Cerebellar cortex (tissue), 1 donor: Measurements from ENCODE around the gene STN1.

Source experiments
- DNase-seq: peaks from one replicate; pipeline ENCODE4 v3.0.0-alpha.2; 2015; ENCODE audit warnings: low spot score

STN1 gene

GRCh38 chr10:103918053-103918846, at the start of gene STN1:
STN1 (minus strand) TSS chr10:103918184; CDS start chr10:103917594, 590 bp downstream.
- DNase-seq: peak; percentile 96

- DNase-seq: peak; percentile 44
Observed at GRCh38 chr10:103967448-103968071, 49.6 kb upstream of the STN1 start.

GRCh38 chr10:103966671-103967447, 48.9 kb upstream of the STN1 start, which contains the start of gene SLK:
SLK (plus strand) TSS chr10:103967140; CDS start chr10:103967746, 606 bp downstream.
- DNase-seq: peak; percentile 74

GRCh38 chr10:103960103-103960502, 42.1 kb upstream of the STN1 start:
- DNase-seq: no peak

- DNase-seq: no peak
Observed at GRCh38 chr10:103958996-103959395, 41.0 kb upstream of the STN1 start.

GRCh38 chr10:103954543-103954942, 36.6 kb upstream of the STN1 start:
- DNase-seq: no peak

GRCh38 chr10:103951942-103952341, 34.0 kb upstream of the STN1 start:
- DNase-seq: no peak

- DNase-seq: no peak
Observed at GRCh38 chr10:103951183-103951582, 33.2 kb upstream of the STN1 start.

GRCh38 chr10:103949728-103950127, 31.7 kb upstream of the STN1 start:
- no peak for DNase-seq

- no peak for DNase-seq
Observed at GRCh38 chr10:103947799-103948516, 30.0 kb upstream of the STN1 start.

- no peak for DNase-seq
Observed at GRCh38 chr10:103942866-103943265, 24.9 kb upstream of the STN1 start.

- DNase-seq: no peak
Observed at GRCh38 chr10:103941801-103942200, 23.8 kb upstream of the STN1 start.

GRCh38 chr10:103939522-103939921, 21.5 kb upstream of the STN1 start:
- DNase-seq: no peak

- DNase-seq: peak; percentile 69
Observed at GRCh38 chr10:103936022-103936421, 18.0 kb upstream of the STN1 start.

GRCh38 chr10:103934308-103934707, 16.3 kb upstream of the STN1 start:
- no peak for DNase-seq

- DNase-seq: peak; percentile 72
Observed at GRCh38 chr10:103933557-103934121, 15.7 kb upstream of the STN1 start.

GRCh38 chr10:103932971-103933370, 15.0 kb upstream of the STN1 start:
- no peak for DNase-seq

- DNase-seq: no peak
Observed at GRCh38 chr10:103932271-103932670, 14.3 kb upstream of the STN1 start.

- DNase-seq: no peak
Observed at GRCh38 chr10:103931603-103932002, 13.6 kb upstream of the STN1 start.

GRCh38 chr10:103930881-103931280, 12.9 kb upstream of the STN1 start:
- no peak for DNase-seq

- DNase-seq: no peak
Observed at GRCh38 chr10:103930449-103930848, 12.5 kb upstream of the STN1 start.
